Gastroesophageal sphincter (tissue), 3 donors: Measurements from ENCODE around the gene CCDC159.

Experiments used
- POLR2A ChIP-seq, 2 donors: fragments of 450-650 bp; IDR thresholded peaks; one replicate each; pipeline ENCODE4 v1.6.1; 2017; ENCODE audit warnings: antibody characterized with exemption in 2 of 2, mild to moderate bottlenecking in 2 of 2, moderate library complexity in 1 of 2
- TF ChIP-seq, protein P1 (sequence below), 4 experiments: fragments of 200-600 bp in 2 of 4; fragments of 450-650 bp in 2 of 4; sonication (generic) in 1 of 4; IDR thresholded peaks; one replicate each; pipeline ENCODE4 v1.5.1; 2017 to 2019; ENCODE audit warnings: antibody characterized with exemption in 4 of 4, mild to moderate bottlenecking in 2 of 4, moderate library complexity in 2 of 4

DNA sequence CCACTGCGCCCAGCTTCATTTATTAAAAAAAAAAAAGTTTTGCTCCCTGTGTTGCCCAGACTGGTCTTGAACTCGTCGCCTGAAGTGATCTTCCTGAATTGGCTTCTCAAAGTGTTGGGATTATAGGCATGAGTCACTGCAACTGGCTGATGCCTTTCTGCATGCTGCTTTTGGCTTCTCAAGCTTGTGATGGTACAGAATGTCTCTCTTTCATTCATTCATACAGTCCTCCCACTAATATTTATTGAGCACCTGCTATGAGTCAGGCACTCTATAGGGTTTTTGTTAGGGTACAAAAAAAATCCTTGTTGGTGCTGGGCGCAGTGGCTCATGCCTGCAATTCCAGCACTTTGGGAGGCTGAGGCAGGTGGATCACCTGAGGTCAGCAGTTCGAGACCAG is 41.4 kb upstream of the CCDC159 start:
- TF ChIP-seq POLR2A (IDR thresholded peaks at IDR 0.05): no peak
- TF ChIP-seq, protein P1, sequence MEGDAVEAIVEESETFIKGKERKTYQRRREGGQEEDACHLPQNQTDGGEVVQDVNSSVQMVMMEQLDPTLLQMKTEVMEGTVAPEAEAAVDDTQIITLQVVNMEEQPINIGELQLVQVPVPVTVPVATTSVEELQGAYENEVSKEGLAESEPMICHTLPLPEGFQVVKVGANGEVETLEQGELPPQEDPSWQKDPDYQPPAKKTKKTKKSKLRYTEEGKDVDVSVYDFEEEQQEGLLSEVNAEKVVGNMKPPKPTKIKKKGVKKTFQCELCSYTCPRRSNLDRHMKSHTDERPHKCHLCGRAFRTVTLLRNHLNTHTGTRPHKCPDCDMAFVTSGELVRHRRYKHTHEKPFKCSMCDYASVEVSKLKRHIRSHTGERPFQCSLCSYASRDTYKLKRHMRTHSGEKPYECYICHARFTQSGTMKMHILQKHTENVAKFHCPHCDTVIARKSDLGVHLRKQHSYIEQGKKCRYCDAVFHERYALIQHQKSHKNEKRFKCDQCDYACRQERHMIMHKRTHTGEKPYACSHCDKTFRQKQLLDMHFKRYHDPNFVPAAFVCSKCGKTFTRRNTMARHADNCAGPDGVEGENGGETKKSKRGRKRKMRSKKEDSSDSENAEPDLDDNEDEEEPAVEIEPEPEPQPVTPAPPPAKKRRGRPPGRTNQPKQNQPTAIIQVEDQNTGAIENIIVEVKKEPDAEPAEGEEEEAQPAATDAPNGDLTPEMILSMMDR (IDR thresholded peaks at IDR 0.05): no peak
